Measurements from ENCODE around the gene IRF8.
"Not testable (repeated sequence)": the region's sequence is repeated elsewhere in the genome, so short reads cannot be mapped to it uniquely, and the experiment has no call there.

IRF8 gene

DNA sequence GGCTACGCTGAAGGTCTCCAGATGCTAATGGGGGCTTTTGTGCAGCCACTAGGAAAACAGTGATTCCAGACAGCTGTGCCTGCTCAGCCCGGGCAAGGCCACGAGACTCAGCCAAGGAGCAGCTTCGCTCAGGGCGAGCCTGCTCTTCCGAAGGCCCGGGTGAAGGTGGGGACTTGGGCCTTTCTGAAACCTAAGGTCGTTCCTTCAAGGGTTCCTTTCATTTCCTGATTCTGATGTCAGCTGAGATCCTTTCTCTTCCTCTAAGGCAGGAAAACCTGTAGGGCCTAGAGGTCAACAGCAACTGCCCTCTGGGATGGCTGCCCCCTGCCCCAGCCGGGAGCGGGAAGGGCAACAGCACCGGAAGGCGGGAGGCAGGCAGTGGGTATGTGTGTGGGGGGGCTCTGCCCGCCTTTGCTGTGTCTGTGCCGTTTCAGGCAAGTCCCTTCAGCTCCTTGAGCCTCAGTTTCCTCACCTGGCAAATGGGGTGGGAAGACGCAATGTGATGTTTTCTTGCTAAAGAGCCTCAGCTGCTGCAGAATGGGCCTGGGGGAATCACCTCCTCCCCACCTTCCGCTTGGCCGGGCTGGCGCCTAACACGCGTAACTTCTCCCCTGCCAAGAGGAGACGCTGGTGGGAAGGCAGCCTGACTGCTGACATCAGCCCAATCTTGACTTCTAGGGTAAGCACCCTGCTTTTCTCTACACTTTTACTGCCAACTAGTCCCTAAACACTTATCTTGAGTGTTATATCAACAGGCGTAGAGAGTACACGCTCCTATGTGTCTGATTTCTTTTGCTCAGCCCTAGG is 32.8 kb downstream of the IRF8 start:
- in situ Hi-C loops (cut with MboI; ENCODE audit: low sequenced_read_pairs) = no loop called here

DNA sequence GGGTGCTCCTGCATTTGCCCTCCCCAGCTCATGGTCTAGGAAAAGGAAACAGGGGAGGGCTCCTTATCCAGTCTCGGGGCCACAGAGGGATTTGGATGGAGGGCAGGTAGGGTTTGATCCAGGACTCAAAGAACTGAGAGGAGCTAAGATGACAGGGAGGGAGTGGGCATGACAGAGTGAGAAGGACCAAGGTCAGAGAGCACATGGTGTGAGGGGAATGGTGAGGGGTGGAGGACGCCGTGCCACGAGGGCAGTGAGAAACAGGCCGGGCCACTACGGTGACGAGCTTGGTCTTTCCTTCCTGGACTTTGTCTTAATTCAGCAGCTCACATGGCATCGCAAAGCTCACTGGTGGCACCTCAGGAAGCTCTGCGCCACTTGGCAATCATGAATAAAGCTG is 35.2 kb downstream of the IRF8 start:
- in situ Hi-C loops (cut with MboI; ENCODE audit: low sequenced_read_pairs) = no loop called here

- in situ Hi-C loops (cut with MboI; ENCODE audit: low sequenced_read_pairs) = no loop called here
These were observed 36.5 kb downstream of the IRF8 start for GRCh38 chr16:85935391-85935973.

DNA sequence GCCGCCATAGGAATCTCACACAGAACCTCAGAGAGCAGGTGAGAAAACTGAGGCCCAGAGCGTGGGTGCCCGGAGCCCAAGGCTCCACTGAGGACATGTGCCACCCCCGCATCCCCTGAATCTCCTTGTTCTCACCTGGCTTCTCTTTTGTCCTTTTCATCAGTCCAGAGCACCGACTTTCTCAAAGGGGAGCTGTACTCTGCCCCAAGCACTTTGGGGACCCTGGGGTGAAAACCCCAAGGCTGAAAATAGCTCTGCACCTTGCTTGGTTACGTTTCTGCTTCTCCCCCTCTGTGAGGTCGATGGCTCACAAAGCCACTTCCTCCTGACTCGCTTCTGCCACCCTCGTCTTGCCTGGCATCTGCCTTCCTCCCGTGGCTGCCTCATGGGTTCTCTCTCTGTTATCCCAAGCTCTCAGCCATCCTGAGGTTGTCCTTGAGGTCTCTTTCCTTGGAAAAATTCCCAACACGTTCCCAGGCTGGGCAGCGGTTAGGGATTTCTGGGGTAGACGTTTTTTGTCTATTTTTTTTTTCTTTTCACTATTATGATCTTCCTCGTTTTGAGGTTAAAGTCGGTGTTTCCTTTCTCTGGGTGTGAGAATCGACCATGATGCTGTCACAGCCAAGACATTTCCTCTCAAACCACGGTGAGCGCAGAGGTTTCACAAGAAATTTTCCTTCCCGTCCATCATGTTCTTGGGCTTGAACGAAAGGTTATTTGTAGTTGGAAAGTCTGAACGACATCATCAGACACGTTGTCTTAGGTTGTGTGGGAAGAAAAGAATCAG is 37.2 kb downstream of the IRF8 start:
- in situ Hi-C loops (cut with MboI; ENCODE audit: low sequenced_read_pairs) = no loop called here

- in situ Hi-C loops (cut with MboI; ENCODE audit: low sequenced_read_pairs) = no loop called here
These were observed 37.9 kb downstream of the IRF8 start for GRCh38 chr16:85936816-85937215.

DNA sequence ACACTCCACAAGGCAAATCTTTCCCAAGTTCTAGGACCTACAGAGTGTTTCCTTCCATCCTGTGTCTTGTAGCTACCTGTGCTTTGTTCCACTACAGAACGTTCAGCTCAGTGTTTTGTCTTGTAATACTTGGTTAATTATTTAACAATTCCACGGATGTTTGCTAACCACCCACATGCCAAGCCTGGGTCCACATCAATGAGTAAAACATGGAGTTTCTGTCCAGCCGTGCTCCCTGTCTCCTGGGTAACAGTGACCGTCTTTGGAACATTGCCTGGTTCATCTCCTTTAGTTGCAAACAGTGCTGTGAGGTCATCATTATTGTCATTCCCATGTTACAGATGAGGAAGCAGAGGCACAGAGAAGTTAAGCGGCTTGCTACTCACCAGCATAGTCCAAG is 41.3 kb downstream of the IRF8 start:
- in situ Hi-C loops (cut with MboI; ENCODE audit: low sequenced_read_pairs) = no loop called here

DNA sequence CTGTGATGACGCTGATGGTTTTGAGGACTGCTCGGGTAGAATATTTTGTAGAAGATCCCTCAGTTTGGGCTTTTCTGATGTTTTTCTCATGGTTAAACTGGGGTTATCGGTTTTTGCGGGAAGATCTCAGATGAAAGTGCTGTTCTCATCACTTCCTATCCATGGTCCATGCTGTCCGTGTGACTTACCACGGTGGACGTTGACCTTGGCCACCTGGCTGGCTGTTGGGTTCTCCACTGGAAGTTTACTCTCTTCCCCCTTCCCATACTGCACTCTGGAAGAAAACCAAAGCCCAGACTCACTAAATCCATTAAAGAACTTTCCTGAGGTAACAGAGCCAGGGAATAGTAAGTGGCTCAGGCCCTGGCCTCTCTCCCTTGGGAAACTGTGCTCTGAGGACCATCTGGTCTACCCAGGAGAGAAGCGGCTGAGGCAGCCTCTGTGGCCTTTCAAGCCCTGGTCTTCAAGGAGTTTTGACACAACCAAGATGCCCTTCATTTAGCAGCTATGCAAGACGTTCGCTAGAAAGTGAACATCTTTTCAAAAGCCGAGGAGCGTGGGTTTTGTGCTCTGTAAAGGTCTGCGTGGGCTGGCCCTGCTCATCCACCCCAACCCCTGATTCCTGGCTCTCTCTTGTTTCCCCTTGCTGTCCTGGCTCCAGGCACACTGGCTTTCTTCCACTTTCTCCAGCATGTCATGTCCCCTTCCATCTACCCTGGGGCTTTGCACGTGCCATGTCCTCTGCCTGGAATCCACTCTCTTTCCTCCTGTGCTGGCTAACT is 43.1 kb downstream of the IRF8 start:
- in situ Hi-C loops (cut with MboI; ENCODE audit: low sequenced_read_pairs) = no loop called here

DNA sequence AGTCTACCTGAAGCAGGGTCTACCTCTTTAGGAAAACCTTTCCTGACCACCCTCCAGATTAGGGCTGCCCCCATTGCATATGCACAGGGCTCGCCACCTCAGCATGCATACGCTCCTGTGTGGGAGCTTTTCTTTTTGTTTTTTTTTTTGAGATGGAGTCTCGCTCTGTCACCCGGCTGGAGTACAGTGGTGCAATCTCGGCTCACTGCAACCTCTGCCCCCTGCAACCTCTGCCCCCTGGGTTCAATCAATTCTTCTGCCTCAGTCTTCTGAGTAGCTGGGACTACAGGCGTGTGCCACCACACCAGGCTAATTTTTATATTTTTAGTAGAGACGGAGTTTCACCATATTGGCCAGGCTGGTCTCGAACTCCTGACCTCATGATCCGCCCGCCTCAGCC is 43.7 kb downstream of the IRF8 start:
- in situ Hi-C loops (cut with MboI; ENCODE audit: low sequenced_read_pairs) = not testable (repeated sequence)

DNA sequence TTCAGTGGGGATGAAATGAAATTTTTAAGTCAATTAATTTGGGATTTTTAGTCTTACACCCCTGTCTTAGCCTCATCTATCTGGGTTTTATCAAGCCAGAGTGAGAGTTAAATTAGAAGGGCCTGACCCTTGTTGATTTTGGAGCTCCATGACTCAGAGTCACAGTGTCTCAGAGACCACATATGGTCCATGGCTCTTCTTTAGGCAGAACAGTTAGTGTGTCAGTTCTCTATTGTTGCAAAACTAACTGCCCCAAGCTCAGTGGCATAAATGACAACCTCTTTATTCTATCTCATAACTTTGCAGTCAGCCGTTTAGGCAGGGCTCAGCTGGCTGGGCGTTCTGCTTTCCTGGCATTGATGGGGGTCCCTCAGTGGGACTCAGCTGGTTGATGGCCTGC is 44.7 kb downstream of the IRF8 start:
- in situ Hi-C loops (cut with MboI; ENCODE audit: low sequenced_read_pairs) = no loop called here

- in situ Hi-C loops (cut with MboI; ENCODE audit: low sequenced_read_pairs) = no loop called here
These were observed 45.8 kb downstream of the IRF8 start for GRCh38 chr16:85944572-85945423.

- in situ Hi-C loops (cut with MboI; ENCODE audit: low sequenced_read_pairs) = no loop called here
These were observed 46.4 kb downstream of the IRF8 start for GRCh38 chr16:85945424-85945751.

GRCh38 chr16:85946541-85947124 is 47.7 kb downstream of the IRF8 start:
- in situ Hi-C loops (cut with MboI; ENCODE audit: low sequenced_read_pairs) = no loop called here

DNA sequence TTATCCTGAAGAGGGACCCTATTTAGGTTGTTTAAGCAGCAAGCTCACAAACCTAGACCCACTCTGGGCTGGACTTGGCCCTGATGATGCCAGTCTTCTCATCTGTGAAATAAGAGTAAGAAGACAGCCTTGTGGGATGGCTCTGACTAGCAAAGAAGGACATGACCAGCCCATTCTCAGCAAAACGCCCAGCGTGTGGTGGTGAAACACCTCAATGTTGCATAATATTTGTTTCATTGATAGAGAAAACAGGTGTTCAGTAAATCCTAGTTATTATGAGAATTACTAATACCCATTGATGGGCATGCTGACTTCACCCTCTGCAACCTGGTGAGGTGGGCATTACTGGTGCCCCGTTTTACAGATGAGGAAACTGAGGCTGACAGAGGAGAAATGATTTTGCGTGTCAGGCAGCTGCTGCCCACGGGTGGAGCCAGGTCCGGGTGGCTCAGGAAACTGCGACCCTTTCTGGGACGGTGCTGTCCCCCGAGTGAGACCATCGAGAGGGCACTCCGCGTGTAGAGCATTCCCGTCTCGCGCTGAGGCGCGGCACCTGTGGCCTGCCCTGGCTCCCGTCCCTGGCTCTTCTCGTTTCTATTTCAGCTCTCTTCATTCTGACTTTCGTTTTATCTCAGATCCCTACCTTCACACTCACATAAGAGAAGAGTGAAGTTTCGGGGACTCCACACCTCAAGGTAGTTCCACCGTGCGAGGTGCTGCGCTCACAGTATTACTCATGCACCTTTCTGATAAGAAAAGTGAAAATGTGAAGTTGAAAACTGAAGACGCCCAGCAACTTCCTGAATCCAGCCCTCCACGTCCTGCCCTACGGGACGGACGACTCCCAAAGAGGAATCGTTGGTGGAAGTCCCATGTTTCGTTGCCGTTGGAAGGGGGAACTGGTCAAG is 48.5 kb downstream of the IRF8 start:
- in situ Hi-C loops (cut with MboI; ENCODE audit: low sequenced_read_pairs) = no loop called here

DNA sequence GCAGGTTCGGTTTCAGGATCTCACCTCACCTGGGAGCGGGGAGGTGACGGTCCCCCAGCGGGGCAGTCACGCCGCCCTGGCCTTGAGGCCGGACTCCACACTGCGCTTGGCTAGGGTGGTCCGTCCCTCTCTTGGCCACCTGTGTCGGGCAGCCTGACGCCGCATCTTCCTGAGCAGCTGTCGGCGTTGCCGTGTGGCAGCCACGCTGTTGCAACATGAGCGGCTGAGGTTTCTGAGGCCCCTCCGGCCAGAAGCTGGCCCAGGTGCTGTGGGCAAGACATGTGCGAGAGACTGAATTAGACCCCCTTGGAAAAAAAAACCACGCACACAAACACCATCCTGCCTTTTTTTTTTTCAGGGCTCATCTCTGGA is 49.2 kb downstream of the IRF8 start:
- in situ Hi-C loops (cut with MboI; ENCODE audit: low sequenced_read_pairs) = no loop called here

GRCh38 chr16:85948616-85949265 is 49.8 kb downstream of the IRF8 start:
- in situ Hi-C loops (cut with MboI; ENCODE audit: low sequenced_read_pairs) = no loop called here

DNA sequence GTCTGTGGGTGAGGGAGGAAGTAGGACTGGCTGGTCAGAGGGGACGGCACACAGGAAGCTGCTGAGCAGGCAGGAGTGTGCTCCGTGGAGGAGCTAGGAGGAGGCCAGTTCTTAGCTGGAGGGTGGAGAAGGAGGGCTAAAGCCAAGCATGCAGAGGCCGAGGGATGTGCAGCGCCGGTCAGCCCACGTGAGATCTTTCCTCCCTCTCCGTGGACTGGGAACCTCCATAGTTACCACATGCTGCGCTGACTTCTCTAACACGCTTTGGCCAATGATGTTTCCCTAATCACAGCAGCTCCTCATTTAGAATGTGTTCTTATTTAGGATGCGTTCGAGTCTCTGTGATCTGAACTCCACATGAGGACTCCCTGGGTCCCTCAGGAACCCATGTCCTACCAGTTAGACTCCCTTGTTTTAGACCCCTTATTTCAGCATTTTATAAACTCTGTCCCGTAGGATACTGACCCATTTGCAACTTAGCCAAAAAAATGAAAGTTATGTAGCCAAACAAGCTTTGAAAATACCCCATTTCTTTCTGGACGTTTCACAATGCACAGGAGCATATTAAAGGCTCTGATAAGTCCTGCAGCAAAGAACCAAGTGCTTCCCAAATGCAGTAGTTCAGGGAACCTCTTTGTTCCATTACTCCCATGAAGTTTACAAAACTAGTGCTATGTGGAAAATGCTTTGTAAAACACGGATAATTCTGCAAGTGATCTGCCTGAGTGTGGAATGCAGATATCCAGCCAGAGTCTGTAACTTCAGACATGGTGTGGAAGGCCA is 51.4 kb downstream of the IRF8 start:
- in situ Hi-C loops (cut with MboI; ENCODE audit: low sequenced_read_pairs) = no loop called here

GRCh38 chr16:85952197-85952596 is 53.2 kb downstream of the IRF8 start:
- in situ Hi-C loops (cut with MboI; ENCODE audit: low sequenced_read_pairs) = no loop called here

DNA sequence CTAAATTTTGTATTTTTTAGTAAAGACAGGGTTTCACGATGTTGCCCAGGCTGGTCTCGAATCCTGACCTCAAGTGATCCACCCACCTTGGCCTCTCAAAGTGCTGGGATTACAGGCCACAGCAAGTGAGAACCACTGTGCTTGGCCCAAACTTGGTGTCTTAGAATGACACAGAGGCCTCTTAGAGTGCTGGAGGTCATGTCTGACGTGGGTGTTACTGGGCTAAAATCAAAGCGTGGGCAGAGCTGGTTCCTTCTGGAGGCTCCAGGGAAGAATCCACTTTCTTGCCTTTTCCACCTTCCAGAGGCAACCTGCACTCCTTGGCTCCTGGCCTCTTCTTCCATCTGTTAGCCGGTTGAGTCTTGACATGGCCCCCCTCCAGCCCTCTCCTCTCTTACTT is 53.8 kb downstream of the IRF8 start:
- in situ Hi-C loops (cut with MboI; ENCODE audit: low sequenced_read_pairs) = no loop called here
